Measurements from ENCODE around the gene LMO4.

Gene LMO4

DNA sequence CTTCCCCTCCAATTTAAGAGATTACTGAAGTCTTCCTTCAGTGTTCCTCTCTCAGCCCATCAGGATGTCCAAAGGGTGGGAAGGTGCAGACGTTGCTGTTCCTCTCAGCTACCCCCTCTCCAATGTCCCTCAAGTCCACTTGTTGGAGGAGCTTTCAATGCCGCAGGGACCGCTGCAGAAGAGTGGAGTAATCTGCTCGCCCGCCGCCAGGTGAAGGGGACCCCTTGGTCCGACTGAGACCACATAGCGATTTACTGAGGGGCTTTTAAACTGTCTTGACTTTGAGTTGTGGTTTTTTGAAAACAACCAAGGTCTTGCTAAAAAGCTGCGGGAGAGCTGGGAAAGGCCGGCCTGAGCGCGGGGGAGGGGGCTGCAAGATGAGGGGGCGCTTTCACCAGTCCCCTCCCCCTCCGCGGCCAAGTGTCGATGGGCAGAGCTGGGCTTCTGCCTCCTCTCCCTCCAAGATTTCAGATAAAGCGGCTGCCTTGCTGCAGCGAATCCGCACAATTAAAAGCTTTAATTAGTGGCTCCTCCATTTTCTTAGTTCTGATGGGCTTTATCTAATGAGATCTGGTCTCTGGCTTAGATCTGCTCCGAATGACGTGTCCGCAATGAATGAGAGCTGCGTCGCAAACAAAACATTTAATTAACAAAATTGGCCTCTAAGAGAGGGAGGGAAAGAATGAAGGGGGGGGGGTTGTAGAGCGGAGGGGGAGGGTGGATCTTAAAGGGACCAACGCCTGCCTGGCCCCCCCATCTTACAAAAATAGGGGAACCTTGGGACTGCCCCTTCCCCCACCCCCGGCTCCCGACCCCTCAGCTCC, 5.9 kb downstream of the LMO4 start:
- H3K27ac ChIP-seq (ENCODE audit: low read depth, low read length): peak overlapping the region; percentile 55

DNA sequence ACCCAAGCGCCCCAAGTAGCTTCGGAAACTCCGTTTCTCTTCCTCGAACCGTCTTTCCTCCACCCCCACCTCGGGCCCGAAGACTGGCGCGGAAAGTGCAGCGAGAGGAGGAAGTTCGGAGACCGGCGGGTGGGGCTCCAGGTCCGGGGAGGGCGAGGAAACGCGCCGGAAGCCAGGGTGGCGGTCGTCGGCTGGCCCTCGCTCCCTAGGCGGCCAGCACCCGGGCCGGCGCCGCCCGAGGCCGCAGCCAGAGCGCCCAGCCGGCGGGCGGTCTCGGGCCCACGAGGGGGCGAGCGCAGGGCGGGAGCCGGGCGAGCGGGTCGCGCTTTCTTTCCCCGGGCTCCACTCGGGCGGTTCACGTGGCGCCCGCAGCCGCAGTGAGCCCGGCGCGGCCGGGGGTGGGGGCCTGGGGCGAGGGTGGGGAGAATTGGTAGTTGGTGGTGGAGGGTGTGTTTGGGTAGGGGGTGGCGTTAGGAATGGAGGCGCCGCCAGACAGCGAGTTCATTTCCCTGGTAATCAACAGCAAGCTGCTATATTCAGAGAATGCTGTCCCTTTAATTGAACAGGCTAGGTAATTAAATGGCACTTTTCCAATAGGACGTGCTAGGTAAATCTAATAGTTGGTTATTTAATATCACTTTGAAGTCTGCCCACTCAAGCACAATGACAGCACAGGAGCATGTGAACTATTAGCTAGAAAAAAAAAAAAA, 6.7 kb downstream of the LMO4 start:
- H3K56ac ChIP-seq (ENCODE audit: low read length): peak overlapping the region; percentile 84
- H3K23ac ChIP-seq (ENCODE audit: low read length): no peak overlapping the region
- peak overlapping the region; percentile 72 for H3K9ac ChIP-seq (ENCODE audit: low read length)
- H3K4me1 ChIP-seq (ENCODE audit: control insufficient read depth, low read depth, low read length): peaks cover 10% of the 10 kb centered on the region
- no peak overlapping the region for H2BK5ac ChIP-seq (ENCODE audit: low read length)
- peak overlapping the region; percentile 93 for H2BK15ac ChIP-seq (replicated peaks; ENCODE audit: low read depth)
- peaks cover 4% of the 10 kb centered on the region for H3K36me3 ChIP-seq (ENCODE audit: control insufficient read depth, insufficient read depth, low read length)
- peak; percentile 78 for DNase-seq
- peaks cover 40% of the 10 kb centered on the region for H3K79me2 ChIP-seq (ENCODE audit: control insufficient read depth, insufficient read depth, low read length)
- H3K27me3 ChIP-seq (ENCODE audit: insufficient read depth, low read length, poor library complexity): no peaks in the 10 kb centered on the region
- H2BK120ac ChIP-seq (ENCODE audit: low read depth, low read length): peak overlapping the region; percentile 89
- H4K5ac ChIP-seq (ENCODE audit: low read length): no peak overlapping the region
- no peak overlapping the region for H2AK5ac ChIP-seq (ENCODE audit: low read length)
- H3K27ac ChIP-seq (ENCODE audit: low read depth, low read length): peak overlapping the region; percentile 48
- peak overlapping the region; percentile 36 for H3K4me3 ChIP-seq (ENCODE audit: low read length)
- no CpG with 5 or more reads among the region's 60 CpGs for WGBS (ENCODE audit: extremely low coverage, insufficient coverage, low lambda C conversion rate)
- H3K4ac ChIP-seq (ENCODE audit: low read depth, low read length): peak overlapping the region; percentile 58
- H3K79me1 ChIP-seq (ENCODE audit: low read length): peaks cover 10% of the 10 kb centered on the region
- peak overlapping the region; percentile 98 for H4K8ac ChIP-seq (ENCODE audit: low read depth, low read length)
- H3K4me2 ChIP-seq (ENCODE audit: low read length): peak overlapping the region; percentile 25
- H3K18ac ChIP-seq (ENCODE audit: low read length): peak overlapping the region; percentile 99

More for the DNA sequence above, 5.9 kb downstream of the LMO4 start:
- Histone ChIP-seq H3K23ac (ENCODE audit: low read length) (no peak overlapping the region), H3K4me2 (ENCODE audit: low read length) (peak overlapping the region; percentile 47), H3K79me2 (ENCODE audit: control insufficient read depth, insufficient read depth, low read length) (peaks cover 41% of the 10 kb centered on the region), H4K8ac (ENCODE audit: low read depth, low read length) (no peak overlapping the region), H3K36me3 (ENCODE audit: control insufficient read depth, insufficient read depth, low read length) (peaks cover under 1% of the 10 kb centered on the region), H3K4me1 (ENCODE audit: control insufficient read depth, low read depth, low read length) (peaks cover 10% of the 10 kb centered on the region), H3K4me3 (ENCODE audit: low read length) (peak overlapping the region; percentile 44), H3K4ac (ENCODE audit: low read depth, low read length) (peak overlapping the region; percentile 65), H3K9ac (ENCODE audit: low read length) (peak overlapping the region; percentile 72), H3K79me1 (ENCODE audit: low read length) (peaks cover 8% of the 10 kb centered on the region), H2AK5ac (ENCODE audit: low read length) (no peak overlapping the region), H3K27me3 (ENCODE audit: insufficient read depth, low read length, poor library complexity) (no peaks in the 10 kb centered on the region), H4K5ac (ENCODE audit: low read length) (no peak overlapping the region), H3K56ac (ENCODE audit: low read length) (peak overlapping the region; percentile 84), H2BK15ac (replicated peaks; ENCODE audit: low read depth) (no peak overlapping the region), H3K18ac (ENCODE audit: low read length) (peak overlapping the region; percentile 99), H2BK5ac (ENCODE audit: low read length) (no peak overlapping the region), H2BK120ac (ENCODE audit: low read depth, low read length) (peak overlapping the region; percentile 89)
- no CpG with 5 or more reads among the region's 28 CpGs for WGBS (ENCODE audit: extremely low coverage, insufficient coverage, low lambda C conversion rate)
- DNase-seq: peak; percentile 88

DNA sequence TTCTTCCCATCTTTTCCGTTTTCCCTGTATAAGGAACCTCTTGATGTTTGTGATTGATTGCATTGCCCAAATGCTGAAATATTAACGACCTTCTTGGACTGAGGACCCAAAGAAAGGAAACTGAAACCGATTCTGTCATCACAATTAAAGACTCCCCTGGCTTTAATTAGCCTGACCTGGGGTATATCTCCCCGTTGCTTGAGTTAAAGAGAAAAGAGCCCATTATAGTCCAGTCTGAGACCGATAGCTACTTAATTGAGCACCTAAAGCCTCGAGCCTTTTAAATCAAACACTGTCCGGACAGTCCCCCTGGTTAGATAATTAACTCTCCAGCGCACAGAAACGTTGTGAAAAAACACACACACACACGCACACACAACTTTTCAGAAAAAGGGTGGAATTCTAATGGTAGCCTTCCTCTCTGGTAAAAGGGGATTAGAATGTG, 8.0 kb downstream of the LMO4 start:
- H3K23ac ChIP-seq (ENCODE audit: low read length): no peak overlapping the region
- H3K79me2 ChIP-seq (ENCODE audit: control insufficient read depth, insufficient read depth, low read length): peaks cover 40% of the 10 kb centered on the region
- WGBS (ENCODE audit: extremely low coverage, insufficient coverage, low lambda C conversion rate): no CpG with 5 or more reads among the region's 10 CpGs
- H3K4me3 ChIP-seq (ENCODE audit: low read length): no peak overlapping the region
- H3K9ac ChIP-seq (ENCODE audit: low read length): peak overlapping the region; percentile 6
- no peak overlapping the region for H4K5ac ChIP-seq (ENCODE audit: low read length)
- no peak overlapping the region for H4K8ac ChIP-seq (ENCODE audit: low read depth, low read length)
- H3K4me2 ChIP-seq (ENCODE audit: low read length): no peak overlapping the region
- H3K36me3 ChIP-seq (ENCODE audit: control insufficient read depth, insufficient read depth, low read length): peaks cover 4% of the 10 kb centered on the region
- no peak overlapping the region for H3K27ac ChIP-seq (ENCODE audit: low read depth, low read length)
- no peak overlapping the region for H3K56ac ChIP-seq (ENCODE audit: low read length)
- no peak overlapping the region for H2BK120ac ChIP-seq (ENCODE audit: low read depth, low read length)
- H3K79me1 ChIP-seq (ENCODE audit: low read length): peaks cover 10% of the 10 kb centered on the region
- no peak for DNase-seq
- no peak overlapping the region for H2BK15ac ChIP-seq (replicated peaks; ENCODE audit: low read depth)
- no peak overlapping the region for H3K4ac ChIP-seq (ENCODE audit: low read depth, low read length)
- no peaks in the 10 kb centered on the region for H3K27me3 ChIP-seq (ENCODE audit: insufficient read depth, low read length, poor library complexity)
- no peak overlapping the region for H2BK5ac ChIP-seq (ENCODE audit: low read length)
- peaks cover 10% of the 10 kb centered on the region for H3K4me1 ChIP-seq (ENCODE audit: control insufficient read depth, low read depth, low read length)
- H2AK5ac ChIP-seq (ENCODE audit: low read length): no peak overlapping the region
- no peak overlapping the region for H3K18ac ChIP-seq (ENCODE audit: low read length)

DNA sequence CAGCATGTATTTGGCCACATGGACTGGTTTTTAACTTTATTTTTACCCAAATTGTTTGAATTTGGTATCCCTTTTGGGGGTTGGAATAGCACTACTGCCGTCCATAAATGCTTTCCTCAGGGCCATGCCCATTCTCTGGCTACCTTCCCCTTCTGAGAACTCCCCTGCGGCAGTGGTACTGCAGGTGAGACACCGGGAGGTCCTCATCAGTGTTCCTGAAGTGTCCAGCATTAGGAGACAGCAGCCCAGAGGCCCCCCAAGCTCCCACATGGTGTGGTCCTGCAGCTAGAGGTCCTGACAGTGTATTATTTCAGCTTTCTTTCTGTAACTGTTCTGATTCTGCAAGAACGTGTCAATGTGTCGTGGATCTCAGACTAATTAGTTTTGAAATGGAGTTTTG, 8.9 kb downstream of the LMO4 start:
- no peak for DNase-seq
- no CpG with 5 or more reads among the region's 5 CpGs for WGBS (ENCODE audit: extremely low coverage, insufficient coverage, low lambda C conversion rate)

DNA sequence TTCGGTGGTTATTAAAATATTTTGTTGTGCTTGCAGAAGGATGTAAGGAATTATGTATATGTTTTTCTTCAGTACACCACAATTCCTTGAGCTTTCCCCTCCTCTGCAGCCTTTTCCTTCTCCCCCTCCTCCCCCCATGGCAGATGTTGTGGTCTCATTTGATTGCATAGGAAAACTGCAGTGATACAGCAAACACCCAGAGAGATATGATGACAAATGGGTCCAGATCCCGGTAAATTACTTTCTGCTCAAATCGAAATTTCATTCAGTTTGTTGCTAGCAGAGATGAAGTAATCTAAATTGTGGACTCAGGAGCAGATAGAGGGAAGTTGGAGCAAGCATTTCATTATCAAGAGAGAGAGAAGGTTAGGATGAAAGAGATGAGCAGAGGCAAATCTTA, 9.9 kb downstream of the LMO4 start:
- no peak overlapping the region for H2BK120ac ChIP-seq (ENCODE audit: low read depth, low read length)
- no peak overlapping the region for H4K8ac ChIP-seq (ENCODE audit: low read depth, low read length)
- H3K9ac ChIP-seq (ENCODE audit: low read length): no peak overlapping the region
- no CpG with 5 or more reads among the region's 3 CpGs for WGBS (ENCODE audit: extremely low coverage, insufficient coverage, low lambda C conversion rate)
- peaks cover 26% of the 10 kb centered on the region for H3K79me2 ChIP-seq (ENCODE audit: control insufficient read depth, insufficient read depth, low read length)
- no peak overlapping the region for H3K56ac ChIP-seq (ENCODE audit: low read length)
- peaks cover 4% of the 10 kb centered on the region for H3K36me3 ChIP-seq (ENCODE audit: control insufficient read depth, insufficient read depth, low read length)
- H4K5ac ChIP-seq (ENCODE audit: low read length): no peak overlapping the region
- no peak overlapping the region for H2BK15ac ChIP-seq (replicated peaks; ENCODE audit: low read depth)
- peaks cover 6% of the 10 kb centered on the region for H3K4me1 ChIP-seq (ENCODE audit: control insufficient read depth, low read depth, low read length)
- no peak overlapping the region for H3K18ac ChIP-seq (ENCODE audit: low read length)
- H2AK5ac ChIP-seq (ENCODE audit: low read length): no peak overlapping the region
- H3K4me3 ChIP-seq (ENCODE audit: low read length): no peak overlapping the region
- no peak overlapping the region for H3K23ac ChIP-seq (ENCODE audit: low read length)
- no peak for DNase-seq
- no peak overlapping the region for H2BK5ac ChIP-seq (ENCODE audit: low read length)
- H3K27me3 ChIP-seq (ENCODE audit: insufficient read depth, low read length, poor library complexity): no peaks in the 10 kb centered on the region
- H3K27ac ChIP-seq (ENCODE audit: low read depth, low read length): no peak overlapping the region
- no peak overlapping the region for H3K4me2 ChIP-seq (ENCODE audit: low read length)
- no peak overlapping the region for H3K4ac ChIP-seq (ENCODE audit: low read depth, low read length)
- H3K79me1 ChIP-seq (ENCODE audit: low read length): peaks cover 7% of the 10 kb centered on the region

More for the DNA sequence above, 8.9 kb downstream of the LMO4 start:
- H3K27ac ChIP-seq (ENCODE audit: low read depth, low read length): no peak overlapping the region
- H3K4me3 ChIP-seq (ENCODE audit: low read length): no peak overlapping the region
- peaks cover 4% of the 10 kb centered on the region for H3K36me3 ChIP-seq (ENCODE audit: control insufficient read depth, insufficient read depth, low read length)
- no peak overlapping the region for H2BK15ac ChIP-seq (replicated peaks; ENCODE audit: low read depth)
- H3K18ac ChIP-seq (ENCODE audit: low read length): no peak overlapping the region
- H4K5ac ChIP-seq (ENCODE audit: low read length): no peak overlapping the region
- H3K4me2 ChIP-seq (ENCODE audit: low read length): no peak overlapping the region
- H3K23ac ChIP-seq (ENCODE audit: low read length): no peak overlapping the region
- H3K56ac ChIP-seq (ENCODE audit: low read length): no peak overlapping the region
- no peak overlapping the region for H2AK5ac ChIP-seq (ENCODE audit: low read length)
- no peak overlapping the region for H4K8ac ChIP-seq (ENCODE audit: low read depth, low read length)
- no peak overlapping the region for H2BK120ac ChIP-seq (ENCODE audit: low read depth, low read length)
- H2BK5ac ChIP-seq (ENCODE audit: low read length): no peak overlapping the region
- no peak overlapping the region for H3K4ac ChIP-seq (ENCODE audit: low read depth, low read length)
- no peaks in the 10 kb centered on the region for H3K27me3 ChIP-seq (ENCODE audit: insufficient read depth, low read length, poor library complexity)
- peaks cover 32% of the 10 kb centered on the region for H3K79me2 ChIP-seq (ENCODE audit: control insufficient read depth, insufficient read depth, low read length)
- peaks cover 6% of the 10 kb centered on the region for H3K4me1 ChIP-seq (ENCODE audit: control insufficient read depth, low read depth, low read length)
- H3K9ac ChIP-seq (ENCODE audit: low read length): no peak overlapping the region
- peaks cover 7% of the 10 kb centered on the region for H3K79me1 ChIP-seq (ENCODE audit: low read length)
